Parathyroid adenoma (tissue), 2 donors: ENCODE results near the gene NBEAL1.
"Not testable (repeated sequence)": the region's sequence is repeated elsewhere in the genome, so short reads cannot be mapped to it uniquely, and the experiment has no call there.

Source experiments
- H2AFZ ChIP-seq: fragments of 300-600 bp; sonication (generic); one replicate; pipeline ENCODE4 v1.7.0; 2017; ENCODE audit warnings: antibody characterized with exemption, mild to moderate bottlenecking
- H3K27ac ChIP-seq: fragments of 300-600 bp; sonication (generic); one replicate; pipeline ENCODE4 v1.7.0; 2017
- H3K27me3 ChIP-seq: fragments of 300-600 bp; sonication (generic); one replicate; pipeline ENCODE4 v1.7.0; 2017; ENCODE audit warnings: low read length; ENCODE audit not compliant: control insufficient read depth, insufficient read depth
- H3K36me3 ChIP-seq: fragments of 300-600 bp; sonication (generic); one replicate; pipeline ENCODE4 v1.7.0; 2017; ENCODE audit warnings: low read length; ENCODE audit not compliant: control insufficient read depth, insufficient read depth
- H3K4me1 ChIP-seq: fragments of 300-600 bp; sonication (generic); one replicate; pipeline ENCODE4 v1.7.0; 2017; ENCODE audit warnings: control low read depth
- H3K4me2 ChIP-seq: fragments of 300-600 bp; sonication (generic); one replicate; pipeline ENCODE4 v1.7.0; 2017; ENCODE audit warnings: low read length
- H3K4me3 ChIP-seq: fragments of 300-600 bp; sonication (generic); one replicate; pipeline ENCODE4 v1.7.0; 2017; ENCODE audit warnings: low read depth, low read length
- H3K79me2 ChIP-seq: fragments of 300-600 bp; sonication (generic); one replicate; pipeline ENCODE4 v1.7.0; 2017; ENCODE audit warnings: control low read depth
- H3K9ac ChIP-seq: fragments of 300-600 bp; sonication (generic); one replicate; pipeline ENCODE4 v1.7.0; 2017; ENCODE audit warnings: mild to moderate bottlenecking
- H3K9me3 ChIP-seq: fragments of 300-600 bp; sonication (generic); one replicate; pipeline ENCODE4 v1.7.0; 2017; ENCODE audit warnings: low read length; ENCODE audit not compliant: control insufficient read depth
- CTCF ChIP-seq: fragments of 300-600 bp; sonication (generic); IDR thresholded peaks from one replicate; pipeline ENCODE4 v1.7.0; 2017; ENCODE audit warnings: antibody characterized with exemption, mild to moderate bottlenecking
- donor health status: primary hyperparathyroidism.

NBEAL1 gene

GRCh38 chr2:203077451-203077850 lies 62.8 kb downstream of the NBEAL1 start:
- H3K36me3 ChIP-seq: no peaks in the 10 kb centered on the region
- no peaks in the 10 kb centered on the region for H3K9me3 ChIP-seq
- no peak overlapping the region for H3K9ac ChIP-seq
- H3K4me1 ChIP-seq: no peaks in the 10 kb centered on the region
- no peaks in the 10 kb centered on the region for H3K27me3 ChIP-seq
- no peak overlapping the region for H3K4me2 ChIP-seq
- no peak overlapping the region for H3K27ac ChIP-seq
- no peak for TF ChIP-seq CTCF
- no peaks in the 10 kb centered on the region for H3K79me2 ChIP-seq
- H3K4me3 ChIP-seq: no peak overlapping the region
- no peak overlapping the region for H2AFZ ChIP-seq

GRCh38 chr2:203080447-203081045 lies 65.9 kb downstream of the NBEAL1 start:
- H3K27me3 ChIP-seq: no peaks in the 10 kb centered on the region
- H3K4me1 ChIP-seq: no peaks in the 10 kb centered on the region
- H3K79me2 ChIP-seq: no peaks in the 10 kb centered on the region
- no peak overlapping the region for H3K4me3 ChIP-seq
- H3K27ac ChIP-seq: no peak overlapping the region
- H3K36me3 ChIP-seq: no peaks in the 10 kb centered on the region
- H3K9ac ChIP-seq: no peak overlapping the region
- no peak for TF ChIP-seq CTCF
- no peak overlapping the region for H2AFZ ChIP-seq
- no peaks in the 10 kb centered on the region for H3K9me3 ChIP-seq
- H3K4me2 ChIP-seq: no peak overlapping the region

GRCh38 chr2:203083328-203083727 lies 68.7 kb downstream of the NBEAL1 start:
- Histone ChIP-seq H3K4me1 (no peaks in the 10 kb centered on the region), H3K4me3 (no peak overlapping the region), H3K9ac (no peak overlapping the region), H3K36me3 (no peaks in the 10 kb centered on the region), H3K27me3 (no peaks in the 10 kb centered on the region), H2AFZ (no peak overlapping the region), H3K79me2 (no peaks in the 10 kb centered on the region), H3K27ac (no peak overlapping the region), H3K4me2 (no peak overlapping the region), H3K9me3 (no peaks in the 10 kb centered on the region)
- no peak for TF ChIP-seq CTCF

- H3K27me3 ChIP-seq, H3K36me3 ChIP-seq, H3K79me2 ChIP-seq, H3K9me3 ChIP-seq, H2AFZ ChIP-seq, H3K4me2 ChIP-seq, H3K4me3 ChIP-seq, H3K27ac ChIP-seq, H3K4me1 ChIP-seq, H3K9ac ChIP-seq: not testable (repeated sequence)
These were observed 71.7 kb downstream of the NBEAL1 start for GRCh38 chr2:203086381-203086780.

- not testable (repeated sequence) for H3K9me3 ChIP-seq, H3K36me3 ChIP-seq, H3K4me1 ChIP-seq, H3K9ac ChIP-seq, H3K27me3 ChIP-seq, H3K4me2 ChIP-seq, H3K27ac ChIP-seq, H2AFZ ChIP-seq, H3K4me3 ChIP-seq, H3K79me2 ChIP-seq
These were observed 76.0 kb downstream of the NBEAL1 start for GRCh38 chr2:203090721-203091120.

- Histone ChIP-seq H3K9ac (no peak overlapping the region), H3K4me2 (no peak overlapping the region), H3K79me2 (no peaks in the 10 kb centered on the region), H3K36me3 (no peaks in the 10 kb centered on the region), H3K27ac (no peak overlapping the region), H3K4me3 (no peak overlapping the region), H3K27me3 (no peaks in the 10 kb centered on the region), H2AFZ (no peak overlapping the region), H3K9me3 (no peaks in the 10 kb centered on the region), H3K4me1 (no peaks in the 10 kb centered on the region)
- no peak for TF ChIP-seq CTCF
These were observed 83.1 kb downstream of the NBEAL1 start for GRCh38 chr2:203097735-203098134.

- H3K9ac ChIP-seq, H3K27me3 ChIP-seq, H3K9me3 ChIP-seq, H3K4me2 ChIP-seq, H3K36me3 ChIP-seq, H3K27ac ChIP-seq, H3K4me1 ChIP-seq, H3K79me2 ChIP-seq, H2AFZ ChIP-seq, H3K4me3 ChIP-seq: not testable (repeated sequence)
These were observed 87.7 kb downstream of the NBEAL1 start for GRCh38 chr2:203102357-203102756.
